Coronary artery (tissue), 2 donors: ENCODE data around the gene GIMD1.
"Not testable (repeated sequence)": the region's sequence is repeated elsewhere in the genome, so short reads cannot be mapped to it uniquely, and the experiment has no call there.

Source experiments
- DNase-seq: peaks from one replicate; pipeline ENCODE4 v3.0.0-alpha.2; 2017; ENCODE audit warnings: low spot score
- H3K27ac ChIP-seq, 2 donors: fragments of 200-600 bp; sonication (generic); one replicate each; pipeline ENCODE4 v1.5.1; 2016 to 2019
- H3K4me3 ChIP-seq: fragments of 200-600 bp; sonication (generic); 2 replicates; pipeline ENCODE4 v1.5.1; 2016; ENCODE audit warnings: mild to moderate bottlenecking, moderate library complexity
- TF ChIP-seq, protein P1 (sequence below): fragments of 200-600 bp; sonication (generic); IDR thresholded peaks from one replicate; pipeline ENCODE4 v1.5.1; 2019; ENCODE audit warnings: antibody characterized with exemption

Gene GIMD1

DNA sequence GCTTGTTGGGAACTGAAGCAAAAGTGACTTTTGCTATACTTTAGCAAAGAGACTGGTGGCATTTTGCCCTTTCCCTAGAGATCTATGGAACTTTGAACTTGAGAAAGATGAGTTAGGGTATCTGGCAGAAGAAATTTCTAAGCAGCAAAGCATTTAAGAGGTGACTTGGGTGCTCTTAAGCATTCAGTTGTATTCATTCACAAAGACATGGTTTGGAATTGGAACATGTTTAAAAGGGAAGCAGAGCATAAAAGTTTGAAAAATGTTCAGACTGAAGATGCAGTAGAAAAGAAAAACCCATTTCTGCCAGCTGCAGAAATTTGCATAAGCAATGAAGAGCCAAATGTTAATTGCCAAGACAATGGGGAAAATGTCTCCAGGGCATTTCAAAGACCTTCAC, 30.7 kb downstream of the GIMD1 start:
- Histone ChIP-seq H3K27ac (no peak overlapping the region), H3K4me3 (no peak overlapping the region)
- TF ChIP-seq, protein P1, sequence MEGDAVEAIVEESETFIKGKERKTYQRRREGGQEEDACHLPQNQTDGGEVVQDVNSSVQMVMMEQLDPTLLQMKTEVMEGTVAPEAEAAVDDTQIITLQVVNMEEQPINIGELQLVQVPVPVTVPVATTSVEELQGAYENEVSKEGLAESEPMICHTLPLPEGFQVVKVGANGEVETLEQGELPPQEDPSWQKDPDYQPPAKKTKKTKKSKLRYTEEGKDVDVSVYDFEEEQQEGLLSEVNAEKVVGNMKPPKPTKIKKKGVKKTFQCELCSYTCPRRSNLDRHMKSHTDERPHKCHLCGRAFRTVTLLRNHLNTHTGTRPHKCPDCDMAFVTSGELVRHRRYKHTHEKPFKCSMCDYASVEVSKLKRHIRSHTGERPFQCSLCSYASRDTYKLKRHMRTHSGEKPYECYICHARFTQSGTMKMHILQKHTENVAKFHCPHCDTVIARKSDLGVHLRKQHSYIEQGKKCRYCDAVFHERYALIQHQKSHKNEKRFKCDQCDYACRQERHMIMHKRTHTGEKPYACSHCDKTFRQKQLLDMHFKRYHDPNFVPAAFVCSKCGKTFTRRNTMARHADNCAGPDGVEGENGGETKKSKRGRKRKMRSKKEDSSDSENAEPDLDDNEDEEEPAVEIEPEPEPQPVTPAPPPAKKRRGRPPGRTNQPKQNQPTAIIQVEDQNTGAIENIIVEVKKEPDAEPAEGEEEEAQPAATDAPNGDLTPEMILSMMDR = no peak
- no peak for DNase-seq

DNA sequence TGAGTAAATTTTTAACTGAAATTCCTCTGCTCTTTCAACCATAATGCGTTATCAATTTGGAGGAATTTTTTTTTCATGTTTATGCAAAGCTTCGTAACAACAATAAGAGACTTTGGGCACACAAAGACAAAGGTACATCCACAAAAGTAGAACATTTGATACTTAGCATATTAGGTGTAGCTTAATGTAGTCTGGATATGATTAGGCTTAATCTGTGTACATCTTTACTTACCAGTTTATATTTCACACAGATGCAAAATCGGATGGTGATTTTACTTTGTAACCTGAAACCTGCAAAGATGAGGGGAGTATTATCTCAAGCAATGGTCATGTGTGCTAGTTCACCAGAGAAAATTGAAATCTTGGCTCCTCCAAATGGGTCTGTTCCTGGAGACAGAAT, 32.0 kb downstream of the GIMD1 start:
- no peak for DNase-seq
- TF ChIP-seq, protein P1 = no peak
- H3K27ac ChIP-seq = no peak overlapping the region
- no peak overlapping the region for H3K4me3 ChIP-seq

DNA sequence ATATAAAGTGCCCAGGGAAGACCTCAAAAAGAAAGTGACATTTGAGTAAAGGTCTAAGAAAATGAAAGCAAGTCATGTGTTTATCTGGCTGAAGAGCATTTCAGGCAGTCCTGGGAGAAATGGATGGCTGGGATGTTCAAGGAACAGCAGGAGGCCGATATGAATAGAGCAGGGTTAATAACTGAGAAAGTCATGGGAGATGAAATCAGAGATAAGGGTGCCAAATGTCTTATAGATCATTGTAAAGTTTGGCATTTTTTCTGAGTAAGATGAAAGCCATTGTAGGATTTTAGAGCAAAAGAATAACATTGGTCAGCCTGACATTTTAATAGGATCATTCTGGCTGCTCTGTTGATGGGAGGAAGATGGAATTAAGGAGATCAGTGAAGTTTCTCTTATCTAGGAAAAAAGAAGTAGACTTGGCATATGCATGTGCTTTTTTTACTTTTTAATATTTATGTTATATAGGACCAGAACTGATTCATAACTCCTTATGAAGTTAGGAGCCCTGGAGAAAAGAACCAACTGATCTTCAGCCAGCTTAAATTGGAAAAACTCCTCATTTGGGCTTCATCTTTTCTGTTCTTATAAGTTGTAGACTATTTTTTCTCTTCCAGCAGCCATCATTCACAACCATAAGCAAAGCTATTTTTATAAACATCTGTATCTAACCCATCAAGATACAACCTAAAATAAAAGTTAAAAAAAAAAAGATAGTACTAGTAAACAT, 33.7 kb downstream of the GIMD1 start:
- TF ChIP-seq, protein P1 = no peak
- no peak overlapping the region for H3K4me3 ChIP-seq
- no peak overlapping the region for H3K27ac ChIP-seq
- no peak for DNase-seq

DNA sequence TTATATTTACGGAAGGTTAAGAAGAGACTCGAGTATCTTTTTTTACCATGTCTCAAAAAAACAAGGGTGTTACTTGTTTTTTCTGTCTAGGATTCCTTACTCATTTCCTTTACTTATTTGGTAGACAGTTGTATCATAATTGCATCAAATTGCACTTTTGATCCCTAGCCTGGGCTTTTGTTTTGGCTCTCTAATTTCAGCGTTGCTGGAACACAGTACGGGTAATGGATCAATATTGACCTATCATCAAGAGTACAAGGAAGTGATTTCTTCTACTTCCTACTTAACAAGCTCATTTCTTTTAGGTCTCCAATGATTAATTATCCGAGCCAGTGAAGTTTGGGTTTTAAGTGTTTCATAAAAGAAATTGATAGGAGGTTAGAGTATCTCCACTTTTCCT, 35.4 kb downstream of the GIMD1 start:
- no peak for DNase-seq
- Histone ChIP-seq H3K27ac (no peak overlapping the region), H3K4me3 (no peak overlapping the region)
- TF ChIP-seq, protein P1 = no peak

DNA sequence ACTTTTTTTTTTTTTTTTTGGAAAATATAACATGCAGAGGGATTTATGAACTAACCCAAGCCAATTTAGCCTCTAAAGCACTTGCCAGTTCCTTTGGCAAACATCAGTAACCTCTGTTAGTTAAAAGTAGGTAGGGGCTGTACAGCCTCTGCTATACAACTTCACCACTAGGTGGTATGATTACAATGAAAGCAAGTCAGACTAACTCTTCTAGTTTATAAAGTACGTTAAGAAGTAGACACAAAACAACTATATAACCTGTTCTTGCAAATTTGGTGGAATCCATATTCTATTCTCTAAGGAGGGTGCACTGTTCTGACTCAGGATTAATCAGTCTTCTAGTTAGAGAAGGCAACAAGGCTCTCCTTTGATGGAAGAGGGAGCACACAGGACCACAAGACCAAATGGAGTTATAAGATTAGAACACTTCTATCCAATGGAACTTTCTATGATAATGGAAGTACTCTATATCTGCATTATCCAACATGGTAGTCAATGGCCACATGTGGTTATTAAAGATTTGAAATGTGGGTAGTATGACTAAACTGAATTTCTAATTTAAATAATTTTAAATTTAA, 39.4 kb downstream of the GIMD1 start:
- TF ChIP-seq, protein P1 = peak; percentile 25
- DNase-seq = no peak

DNA sequence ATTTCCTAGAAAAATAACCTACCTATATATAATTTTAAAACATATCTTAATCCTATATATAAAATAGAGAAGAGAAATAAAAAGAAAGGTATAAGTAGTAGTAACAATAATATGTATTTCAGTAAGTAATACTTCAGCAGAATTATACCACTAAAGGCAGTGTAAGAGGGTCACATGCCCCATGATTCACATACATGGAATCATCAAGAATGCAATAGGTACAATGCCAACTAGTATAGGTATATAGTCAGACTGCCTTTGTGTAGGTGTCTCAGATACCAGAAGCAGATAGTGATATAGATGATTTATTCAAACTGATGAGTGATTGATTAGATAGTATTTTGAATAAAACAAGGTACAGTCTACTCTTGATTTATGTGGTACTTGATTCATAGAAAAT, 42.8 kb downstream of the GIMD1 start:
- Histone ChIP-seq H3K4me3 (no peak overlapping the region), H3K27ac (no peak overlapping the region)
- no peak for DNase-seq
- TF ChIP-seq, protein P1 = no peak

More for the DNA sequence above, 39.4 kb downstream of the GIMD1 start:
- Histone ChIP-seq H3K4me3 (no peak overlapping the region), H3K27ac (no peak overlapping the region)

DNA sequence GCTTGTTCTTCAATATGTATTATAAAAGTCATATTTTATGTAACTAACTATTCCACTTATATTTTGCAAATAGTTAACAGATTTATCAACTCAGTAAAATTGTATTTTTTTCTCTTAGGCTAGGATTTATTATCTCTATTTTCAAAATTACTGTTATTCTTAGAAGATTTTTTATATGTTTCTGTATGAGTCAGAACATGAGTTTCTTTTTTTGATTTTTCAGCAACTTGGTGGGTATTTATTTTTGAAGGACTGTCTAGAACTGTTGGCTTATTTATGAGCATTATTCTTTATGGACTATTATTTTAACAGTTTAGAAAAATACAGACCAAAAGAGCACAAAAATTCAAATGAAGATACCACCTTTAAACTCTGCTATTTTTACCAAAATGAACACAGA, 45.5 kb downstream of the GIMD1 start:
- TF ChIP-seq, protein P1 = no peak
- H3K27ac ChIP-seq = no peak overlapping the region
- DNase-seq = no peak
- no peak overlapping the region for H3K4me3 ChIP-seq

DNA sequence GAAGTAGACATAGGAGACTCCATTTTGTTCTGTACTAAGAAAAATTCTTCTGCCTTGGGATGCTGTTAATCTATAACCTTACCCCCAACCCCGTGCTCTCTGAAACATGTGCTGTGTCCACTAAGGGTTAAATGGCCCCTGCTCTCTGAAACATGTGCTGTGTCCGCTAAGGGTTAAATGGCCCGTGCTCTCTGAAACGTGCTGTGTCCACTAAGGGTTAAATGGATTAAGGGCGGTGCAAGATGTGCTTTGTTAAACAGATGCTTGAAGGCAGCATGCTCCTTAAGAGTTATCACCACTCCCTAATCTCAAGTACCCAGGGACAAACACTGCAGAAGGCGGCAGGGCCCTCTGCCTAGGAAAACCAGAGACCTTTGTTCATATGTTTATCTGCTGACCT, 46.8 kb downstream of the GIMD1 start:
- DNase-seq, H3K4me3 ChIP-seq, H3K27ac ChIP-seq: not testable (repeated sequence)

DNA sequence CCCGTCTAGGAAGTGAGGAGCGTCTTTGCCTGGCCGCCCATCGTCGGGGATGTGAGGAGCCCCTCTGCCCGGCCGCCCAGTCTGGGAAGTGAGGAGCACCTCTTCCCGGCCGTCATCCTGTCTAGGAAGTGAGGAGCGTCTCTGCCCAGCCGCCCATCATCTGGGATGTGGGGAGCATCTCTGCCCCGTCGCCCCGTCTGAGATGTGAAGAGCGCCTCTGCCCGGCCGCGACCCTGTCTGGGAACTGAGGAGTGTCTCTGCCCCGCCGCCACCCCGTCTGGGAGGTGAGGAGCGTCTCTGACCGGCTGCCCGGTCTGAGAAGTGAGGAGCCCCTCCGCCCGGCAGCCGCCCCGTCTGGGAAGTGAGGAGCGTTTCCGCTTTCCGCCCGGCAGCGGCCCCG, 47.4 kb downstream of the GIMD1 start:
- not testable (repeated sequence) for DNase-seq, H3K27ac ChIP-seq, H3K4me3 ChIP-seq
